Hematopoietic multipotent progenitor cell treated with erythropoietin and hydrocortisone succinate and interleukin-3 and kit ligand, for 8 days (in vitro differentiated cells): ENCODE data around the gene MKRN3.
"Not testable (repeated sequence)": the region's sequence is repeated elsewhere in the genome, so short reads cannot be mapped to it uniquely, and the experiment has no call there.

Source experiments
- DNase-seq: peaks from one replicate; pipeline ENCODE4 v3.0.0-alpha.2; 2015

Gene MKRN3

GRCh38 chr15:23589012-23589411 lies 23.5 kb downstream of the MKRN3 start:
- DNase-seq, result no peak

DNA sequence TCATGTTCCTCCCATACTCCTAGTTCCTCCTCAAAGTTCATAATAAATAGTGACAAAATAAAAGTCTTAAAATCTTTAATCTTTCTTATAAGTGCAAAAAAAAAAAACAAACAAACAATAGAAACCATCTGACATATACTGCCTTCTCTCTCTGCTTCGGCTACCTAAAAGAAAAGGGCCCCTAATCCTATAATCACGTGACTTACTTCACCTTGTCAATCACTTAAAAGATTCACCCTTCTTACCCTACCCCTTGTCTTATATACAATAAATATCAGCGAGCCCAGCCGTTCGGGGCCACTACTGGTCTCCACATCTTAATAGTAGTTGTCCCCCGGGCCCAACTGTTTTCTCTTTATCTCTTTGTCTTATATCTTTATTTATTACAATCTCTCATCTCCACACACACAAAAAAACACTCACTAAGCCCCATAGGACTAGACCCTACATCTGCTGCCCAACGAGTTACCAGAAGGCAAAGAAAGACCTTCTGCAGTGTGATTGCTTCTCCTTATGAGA lies 28.8 kb downstream of the MKRN3 start:
- no peak for DNase-seq

DNA sequence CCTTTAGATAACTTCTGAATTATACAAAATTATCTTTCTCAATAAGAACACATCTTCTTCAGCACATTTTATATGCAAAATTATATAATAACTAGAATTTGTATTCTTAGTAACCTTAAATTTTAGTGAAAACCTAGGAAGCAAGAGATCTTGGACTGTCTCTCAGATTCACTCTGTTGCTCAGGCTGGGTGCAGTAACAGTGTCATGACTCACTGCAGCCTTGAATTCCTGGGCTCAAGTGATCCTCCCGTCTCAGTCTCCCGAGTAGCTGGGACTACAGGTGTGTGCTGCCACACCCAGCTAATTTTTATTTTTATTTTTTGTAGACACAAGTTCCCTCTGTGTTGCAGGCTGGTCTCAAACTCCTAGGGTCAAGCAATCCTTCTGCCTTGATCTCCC lies 29.9 kb downstream of the MKRN3 start:
- DNase-seq, result no peak

GRCh38 chr15:23596736-23597135 lies 31.3 kb downstream of the MKRN3 start:
- no peak for DNase-seq

GRCh38 chr15:23597278-23597677 lies 31.8 kb downstream of the MKRN3 start:
- DNase-seq, result not testable (repeated sequence)

DNA sequence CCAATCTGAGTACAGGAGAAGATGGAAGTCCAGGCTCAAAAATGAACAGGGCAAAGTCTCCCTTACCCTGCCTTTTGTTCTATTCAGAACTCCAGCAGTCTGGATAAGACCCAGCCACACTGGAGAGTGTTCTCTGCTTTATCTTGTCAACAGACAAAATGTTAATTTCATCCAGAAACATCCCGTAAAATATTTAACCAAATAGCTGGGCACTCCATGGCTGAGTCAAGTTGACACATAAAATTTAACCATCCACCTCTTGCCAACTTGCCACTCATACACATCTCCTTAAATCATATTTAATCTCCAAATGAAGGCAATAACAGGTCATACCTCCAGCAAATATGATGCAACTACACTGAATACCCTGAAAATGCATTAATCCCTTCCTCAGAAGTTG lies 33.6 kb downstream of the MKRN3 start:
- no peak for DNase-seq

DNA sequence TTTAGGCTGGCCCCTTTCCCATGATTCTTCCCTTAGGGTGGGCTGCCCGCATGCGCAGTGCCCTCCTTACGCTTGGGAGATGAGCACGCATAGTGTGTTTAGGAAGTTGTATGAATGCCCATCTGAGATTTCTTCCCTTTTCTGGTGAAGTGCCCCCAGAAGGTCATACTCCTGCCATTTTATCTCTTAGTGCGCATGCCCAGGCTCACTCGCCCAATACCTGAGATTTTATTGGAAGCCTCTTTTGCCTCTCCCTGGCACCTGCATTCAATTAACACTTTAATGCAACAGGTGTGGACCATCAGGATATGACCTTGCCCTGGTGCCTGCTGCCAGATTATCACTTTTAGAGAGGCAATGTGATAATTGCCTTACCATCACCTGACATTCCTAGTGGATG lies 36.6 kb downstream of the MKRN3 start:
- no peak for DNase-seq

GRCh38 chr15:23606226-23606625 lies 40.8 kb downstream of the MKRN3 start:
- no peak for DNase-seq

DNA sequence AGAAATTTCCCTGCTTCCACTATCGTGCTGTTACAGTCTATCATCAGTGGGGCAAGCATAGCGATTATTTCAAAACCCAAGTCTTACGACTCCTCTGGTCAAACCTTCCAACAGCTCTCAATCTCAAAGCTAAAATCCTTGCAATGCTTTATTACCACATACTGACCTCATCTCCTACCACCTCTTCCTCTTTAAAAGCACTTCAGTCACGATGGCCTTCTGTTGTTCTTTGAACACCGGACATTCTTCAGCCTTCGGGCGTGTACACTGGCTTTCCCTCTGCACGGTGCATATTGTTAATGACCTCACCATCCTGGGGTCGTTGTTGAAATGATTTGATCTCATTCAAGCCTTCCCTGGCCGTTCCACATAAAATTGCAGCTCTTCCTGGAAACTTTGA lies 51.1 kb downstream of the MKRN3 start:
- DNase-seq, result no peak
